ENCODE data around the gene FAM107B.

DNA sequence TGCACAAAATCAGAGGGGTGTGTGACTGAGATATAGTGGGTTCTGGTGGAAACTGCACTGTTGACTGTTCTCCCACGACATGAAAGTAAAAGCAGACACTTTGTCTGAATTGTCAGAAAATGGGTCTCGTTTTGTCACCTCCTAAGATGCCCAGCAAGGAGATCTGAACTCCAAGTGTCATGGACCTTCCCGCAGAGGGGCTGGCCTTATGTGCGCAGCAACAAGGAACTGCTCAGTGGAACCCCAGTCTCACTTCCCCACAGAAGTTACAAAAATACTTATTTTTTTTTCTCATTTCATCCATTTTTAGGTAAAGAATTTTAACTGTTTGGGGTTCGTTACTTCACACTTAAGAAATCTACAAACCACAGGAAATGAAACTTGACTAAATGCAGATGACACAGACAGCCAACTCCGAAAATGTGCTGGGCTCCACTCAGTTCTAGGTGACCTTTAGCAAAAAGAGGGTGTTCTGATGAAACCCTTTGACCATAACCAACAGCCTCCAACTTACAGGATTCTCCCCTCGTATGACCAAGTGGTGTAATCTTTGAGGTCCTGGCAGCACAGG lies 115.0 kb downstream of the FAM107B start:
- TF ChIP-seq, protein P1, sequence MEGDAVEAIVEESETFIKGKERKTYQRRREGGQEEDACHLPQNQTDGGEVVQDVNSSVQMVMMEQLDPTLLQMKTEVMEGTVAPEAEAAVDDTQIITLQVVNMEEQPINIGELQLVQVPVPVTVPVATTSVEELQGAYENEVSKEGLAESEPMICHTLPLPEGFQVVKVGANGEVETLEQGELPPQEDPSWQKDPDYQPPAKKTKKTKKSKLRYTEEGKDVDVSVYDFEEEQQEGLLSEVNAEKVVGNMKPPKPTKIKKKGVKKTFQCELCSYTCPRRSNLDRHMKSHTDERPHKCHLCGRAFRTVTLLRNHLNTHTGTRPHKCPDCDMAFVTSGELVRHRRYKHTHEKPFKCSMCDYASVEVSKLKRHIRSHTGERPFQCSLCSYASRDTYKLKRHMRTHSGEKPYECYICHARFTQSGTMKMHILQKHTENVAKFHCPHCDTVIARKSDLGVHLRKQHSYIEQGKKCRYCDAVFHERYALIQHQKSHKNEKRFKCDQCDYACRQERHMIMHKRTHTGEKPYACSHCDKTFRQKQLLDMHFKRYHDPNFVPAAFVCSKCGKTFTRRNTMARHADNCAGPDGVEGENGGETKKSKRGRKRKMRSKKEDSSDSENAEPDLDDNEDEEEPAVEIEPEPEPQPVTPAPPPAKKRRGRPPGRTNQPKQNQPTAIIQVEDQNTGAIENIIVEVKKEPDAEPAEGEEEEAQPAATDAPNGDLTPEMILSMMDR (IDR thresholded peaks at IDR 0.05): no peak
- TF ChIP-seq POLR2A (IDR thresholded peaks at IDR 0.05) (no peak), EP300 (IDR thresholded peaks at IDR 0.05) (no peak)
